ENCODE results near the gene PRDM2. TPM values are rescaled to one million over a fixed set of nuclear protein-coding genes. Genes with fewer than 3 reads are reported as not detected.

PRDM2 gene
- total RNA-seq, 1 donor: 12.7 TPM

DNA sequence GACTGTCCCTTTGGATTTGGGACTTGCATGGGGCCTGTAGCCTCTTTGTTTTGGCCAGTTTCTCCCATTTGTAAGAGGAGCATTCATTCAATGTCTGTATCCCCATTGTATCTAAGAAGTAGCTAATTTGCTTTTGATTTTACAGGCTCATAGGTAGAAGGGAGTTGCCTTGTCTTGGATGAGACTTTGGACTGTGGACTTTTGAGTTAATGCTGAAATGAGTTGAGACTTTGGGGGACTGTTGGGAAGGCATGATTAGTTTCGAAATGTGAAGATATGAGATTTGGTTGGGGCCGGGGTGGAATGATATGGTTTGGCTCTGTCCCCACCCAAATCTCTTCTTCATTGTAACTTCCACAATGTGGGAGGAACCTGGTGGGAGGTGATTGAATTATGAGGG is 151.7 kb downstream of the PRDM2 start:
- no peaks in the 10 kb centered on the region for H3K36me3 ChIP-seq (ENCODE audit: insufficient read depth, low read length)
- H3K9me3 ChIP-seq (ENCODE audit: low read depth, low read length): no peaks in the 10 kb centered on the region
- no peaks in the 10 kb centered on the region for H4K20me1 ChIP-seq (ENCODE audit: insufficient read depth, low read length)
- H3K27me3 ChIP-seq (ENCODE audit: insufficient read depth, low read length): peaks cover 2% of the 10 kb centered on the region
- H3K79me2 ChIP-seq (ENCODE audit: insufficient read depth, low read length): no peaks in the 10 kb centered on the region
- TF ChIP-seq CTCF (IDR thresholded peaks at IDR 0.05; ENCODE audit: extremely low read depth, low read depth, low read length): no peak
- no peak overlapping the region for H3K27ac ChIP-seq (ENCODE audit: low read depth, low read length)
- no peak overlapping the region for H3K4me2 ChIP-seq (ENCODE audit: insufficient read depth, low read length)
- no peak for DNase-seq (ENCODE audit: insufficient read length, low spot score, missing footprints)
- H2AFZ ChIP-seq (ENCODE audit: low read length): no peak overlapping the region
- no peak overlapping the region for H3K4me3 ChIP-seq (ENCODE audit: insufficient read depth, low read length)
- H3K4me1 ChIP-seq (ENCODE audit: insufficient read depth, low read length): no peaks in the 10 kb centered on the region

GRCh38 chr1:13855554-13855953 is 155.6 kb downstream of the PRDM2 start:
- H2AFZ ChIP-seq (ENCODE audit: low read length): no peak overlapping the region
- H3K36me3 ChIP-seq (ENCODE audit: insufficient read depth, low read length): no peaks in the 10 kb centered on the region
- DNase-seq (ENCODE audit: insufficient read length, low spot score, missing footprints): no peak
- H3K4me2 ChIP-seq (ENCODE audit: insufficient read depth, low read length): no peak overlapping the region
- no peaks in the 10 kb centered on the region for H4K20me1 ChIP-seq (ENCODE audit: insufficient read depth, low read length)
- no peak overlapping the region for H3K4me3 ChIP-seq (ENCODE audit: insufficient read depth, low read length)
- no peak overlapping the region for H3K27ac ChIP-seq (ENCODE audit: low read depth, low read length)
- H3K4me1 ChIP-seq (ENCODE audit: insufficient read depth, low read length): no peaks in the 10 kb centered on the region
- peaks cover 2% of the 10 kb centered on the region for H3K27me3 ChIP-seq (ENCODE audit: insufficient read depth, low read length)
- H3K9me3 ChIP-seq (ENCODE audit: low read depth, low read length): no peaks in the 10 kb centered on the region
- no peak for TF ChIP-seq CTCF (IDR thresholded peaks at IDR 0.05; ENCODE audit: extremely low read depth, low read depth, low read length)
- H3K79me2 ChIP-seq (ENCODE audit: insufficient read depth, low read length): no peaks in the 10 kb centered on the region

- H4K20me1 ChIP-seq (ENCODE audit: insufficient read depth, low read length): no peaks in the 10 kb centered on the region
- H3K4me3 ChIP-seq (ENCODE audit: insufficient read depth, low read length): no peak overlapping the region
- no peaks in the 10 kb centered on the region for H3K79me2 ChIP-seq (ENCODE audit: insufficient read depth, low read length)
- no peak overlapping the region for H2AFZ ChIP-seq (ENCODE audit: low read length)
- no peak for TF ChIP-seq CTCF (IDR thresholded peaks at IDR 0.05; ENCODE audit: extremely low read depth, low read depth, low read length)
- no peaks in the 10 kb centered on the region for H3K36me3 ChIP-seq (ENCODE audit: insufficient read depth, low read length)
- no peak overlapping the region for H3K4me2 ChIP-seq (ENCODE audit: insufficient read depth, low read length)
- H3K27ac ChIP-seq (ENCODE audit: low read depth, low read length): no peak overlapping the region
- H3K9me3 ChIP-seq (ENCODE audit: low read depth, low read length): no peaks in the 10 kb centered on the region
- no peaks in the 10 kb centered on the region for H3K27me3 ChIP-seq (ENCODE audit: insufficient read depth, low read length)
- no peak for DNase-seq (ENCODE audit: insufficient read length, low spot score, missing footprints)
- peaks cover 3% of the 10 kb centered on the region for H3K4me1 ChIP-seq (ENCODE audit: insufficient read depth, low read length)
These were observed 160.0 kb downstream of the PRDM2 start for GRCh38 chr1:13860031-13860430.

DNA sequence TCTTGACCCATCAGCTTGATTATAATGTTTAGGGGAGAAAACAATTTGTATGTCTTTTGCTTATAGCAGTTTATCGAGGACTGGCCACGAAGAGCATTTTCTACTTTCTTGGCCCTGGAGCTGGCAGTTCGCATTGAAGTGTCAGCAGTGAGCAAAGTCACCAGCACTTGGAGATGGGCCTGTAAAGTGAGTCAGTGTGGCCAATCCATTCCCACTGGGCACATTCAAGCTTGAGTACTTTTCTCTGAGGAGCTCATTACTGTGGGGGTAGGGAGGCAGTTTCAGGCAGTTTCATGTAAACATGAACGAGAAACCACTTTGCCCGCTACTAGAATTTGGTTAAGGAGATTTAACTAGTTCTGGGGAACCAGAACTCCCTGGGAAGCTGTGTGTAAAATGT is 164.8 kb downstream of the PRDM2 start:
- no peak for DNase-seq (ENCODE audit: insufficient read length, low spot score, missing footprints)
- peak overlapping the region; percentile 59 for H2AFZ ChIP-seq (ENCODE audit: low read length)

More for the DNA sequence above, 164.8 kb downstream of the PRDM2 start:
- Histone ChIP-seq H3K4me1 (ENCODE audit: insufficient read depth, low read length) (peaks cover 3% of the 10 kb centered on the region), H3K79me2 (ENCODE audit: insufficient read depth, low read length) (no peaks in the 10 kb centered on the region), H3K27ac (ENCODE audit: low read depth, low read length) (no peak overlapping the region), H3K27me3 (ENCODE audit: insufficient read depth, low read length) (no peaks in the 10 kb centered on the region), H3K4me3 (ENCODE audit: insufficient read depth, low read length) (no peak overlapping the region), H4K20me1 (ENCODE audit: insufficient read depth, low read length) (no peaks in the 10 kb centered on the region), H3K9me3 (ENCODE audit: low read depth, low read length) (no peaks in the 10 kb centered on the region), H3K4me2 (ENCODE audit: insufficient read depth, low read length) (peak overlapping the region; percentile 32), H3K36me3 (ENCODE audit: insufficient read depth, low read length) (no peaks in the 10 kb centered on the region)
- TF ChIP-seq CTCF (IDR thresholded peaks at IDR 0.05; ENCODE audit: extremely low read depth, low read depth, low read length): no peak

All from osteoblast (primary cell).